Fibroblast of villous mesenchyme (primary cell): Measurements from ENCODE around the gene STAMBP. TPM values are rescaled to one million over a fixed set of nuclear protein-coding genes. Genes with fewer than 3 reads are reported as not detected.

Experiments
- DNase-seq: peaks from one replicate; pipeline ENCODE4 v3.0.0-alpha.2; 2010; ENCODE audit warnings: low read depth
- H3K4me3 ChIP-seq: 2 replicates; pipeline ENCODE4 v1.5.1; 2011; ENCODE audit warnings: low read depth, mild to moderate bottlenecking, low read length
- total RNA-seq: library from RNA; depleted of rRNA; stranded (reverse); fragments of >200 nt; gene quantifications from 2 replicates; pipeline ENCODE4 v1.2.3, GENCODE V29; 2012
- TF ChIP-seq, protein P1 (sequence below): IDR thresholded peaks from 2 replicates; pipeline ENCODE4 v1.5.1; 2012; ENCODE audit warnings: low read depth, mild to moderate bottlenecking, low read length; ENCODE audit not compliant: insufficient read depth

The STAMBP gene
- total RNA-seq, 1 donor: 28.5 TPM

DNA sequence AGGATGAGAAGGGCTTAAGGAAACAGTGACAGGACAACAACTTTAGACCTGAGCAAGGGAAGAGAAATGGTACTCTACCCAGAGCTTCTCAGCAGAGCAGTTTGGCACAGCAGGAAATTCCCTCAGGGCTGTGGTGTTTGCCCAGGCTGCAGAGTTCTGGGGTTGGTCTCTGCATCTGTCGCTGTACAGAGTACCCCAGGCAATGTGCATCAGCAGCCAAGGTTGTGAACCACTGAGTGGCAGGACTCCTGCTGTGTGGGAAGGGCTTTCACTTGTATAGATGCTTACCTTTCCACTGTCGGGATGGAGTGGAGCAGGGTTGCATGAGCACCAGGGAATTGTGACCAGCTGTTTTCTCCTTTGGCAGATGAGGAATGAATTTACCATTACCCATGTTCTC lies 21.2 kb downstream of the STAMBP start:
- no peak for DNase-seq
- TF ChIP-seq, protein P1, sequence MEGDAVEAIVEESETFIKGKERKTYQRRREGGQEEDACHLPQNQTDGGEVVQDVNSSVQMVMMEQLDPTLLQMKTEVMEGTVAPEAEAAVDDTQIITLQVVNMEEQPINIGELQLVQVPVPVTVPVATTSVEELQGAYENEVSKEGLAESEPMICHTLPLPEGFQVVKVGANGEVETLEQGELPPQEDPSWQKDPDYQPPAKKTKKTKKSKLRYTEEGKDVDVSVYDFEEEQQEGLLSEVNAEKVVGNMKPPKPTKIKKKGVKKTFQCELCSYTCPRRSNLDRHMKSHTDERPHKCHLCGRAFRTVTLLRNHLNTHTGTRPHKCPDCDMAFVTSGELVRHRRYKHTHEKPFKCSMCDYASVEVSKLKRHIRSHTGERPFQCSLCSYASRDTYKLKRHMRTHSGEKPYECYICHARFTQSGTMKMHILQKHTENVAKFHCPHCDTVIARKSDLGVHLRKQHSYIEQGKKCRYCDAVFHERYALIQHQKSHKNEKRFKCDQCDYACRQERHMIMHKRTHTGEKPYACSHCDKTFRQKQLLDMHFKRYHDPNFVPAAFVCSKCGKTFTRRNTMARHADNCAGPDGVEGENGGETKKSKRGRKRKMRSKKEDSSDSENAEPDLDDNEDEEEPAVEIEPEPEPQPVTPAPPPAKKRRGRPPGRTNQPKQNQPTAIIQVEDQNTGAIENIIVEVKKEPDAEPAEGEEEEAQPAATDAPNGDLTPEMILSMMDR: no peak
- H3K4me3 ChIP-seq: no peak overlapping the region

DNA sequence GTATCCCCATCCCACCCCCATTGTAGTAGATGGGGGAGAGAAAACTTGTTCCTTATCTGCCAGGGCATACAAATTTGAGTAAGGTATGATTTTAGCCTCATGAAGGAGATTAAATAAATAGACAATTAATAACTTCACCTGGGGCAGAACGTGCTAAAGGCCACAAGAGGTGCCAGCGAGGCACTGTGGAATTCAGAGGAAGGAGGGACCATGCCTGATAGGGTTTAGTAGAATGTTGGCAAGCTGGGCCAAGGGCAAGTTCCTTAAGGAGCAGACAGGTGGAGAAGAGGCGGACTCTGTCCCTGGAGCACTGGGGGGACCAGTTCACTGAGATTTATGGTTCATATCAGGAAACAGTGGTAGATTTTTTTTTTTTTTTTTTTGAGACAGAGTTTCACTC lies 22.5 kb downstream of the STAMBP start:
- H3K4me3 ChIP-seq: no peak overlapping the region
- TF ChIP-seq, protein P1: peak; percentile 24
- no peak for DNase-seq

DNA sequence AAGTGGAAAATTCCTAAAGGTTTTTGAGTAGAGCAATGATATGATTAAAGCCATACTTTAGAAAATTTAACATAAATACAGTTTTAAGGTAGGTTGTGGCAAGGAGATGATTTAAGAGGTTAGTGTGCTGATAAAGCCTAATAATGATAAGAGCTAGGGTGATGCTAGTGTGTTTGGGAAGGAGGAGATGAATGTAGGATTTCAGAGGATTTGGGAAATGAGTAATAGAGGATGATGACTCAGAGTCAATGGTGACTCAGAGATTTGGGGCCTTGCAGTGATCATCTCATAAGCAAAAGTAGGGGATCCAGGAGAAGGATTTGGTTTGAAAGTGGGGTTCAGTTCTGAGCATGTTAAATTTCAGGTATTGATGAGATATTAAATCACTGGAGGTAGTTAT lies 23.3 kb downstream of the STAMBP start:
- H3K4me3 ChIP-seq: no peak overlapping the region
- TF ChIP-seq, protein P1: no peak
- peak; percentile 90 for DNase-seq

DNA sequence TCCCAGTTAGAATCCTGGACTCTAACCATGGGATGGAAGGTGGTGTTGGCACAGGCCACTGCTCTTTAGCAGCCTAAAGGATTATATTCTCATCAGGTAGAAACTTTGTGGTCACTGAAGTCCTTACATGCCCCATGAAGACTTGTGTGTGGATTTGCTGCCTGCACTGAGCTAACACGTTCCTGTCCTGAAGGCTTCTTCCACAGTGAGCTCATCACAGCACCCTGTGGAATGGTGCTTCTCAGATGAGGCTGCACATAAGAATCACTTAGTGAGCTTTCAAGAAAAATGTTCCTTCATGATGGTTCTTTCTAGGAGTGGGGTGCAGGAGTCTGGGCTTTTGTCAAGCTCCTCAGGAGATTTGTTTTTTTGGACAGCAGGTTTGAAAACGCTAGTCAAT lies 26.8 kb downstream of the STAMBP start:
- TF ChIP-seq, protein P1: no peak
- H3K4me3 ChIP-seq: no peak overlapping the region
- no peak for DNase-seq

DNA sequence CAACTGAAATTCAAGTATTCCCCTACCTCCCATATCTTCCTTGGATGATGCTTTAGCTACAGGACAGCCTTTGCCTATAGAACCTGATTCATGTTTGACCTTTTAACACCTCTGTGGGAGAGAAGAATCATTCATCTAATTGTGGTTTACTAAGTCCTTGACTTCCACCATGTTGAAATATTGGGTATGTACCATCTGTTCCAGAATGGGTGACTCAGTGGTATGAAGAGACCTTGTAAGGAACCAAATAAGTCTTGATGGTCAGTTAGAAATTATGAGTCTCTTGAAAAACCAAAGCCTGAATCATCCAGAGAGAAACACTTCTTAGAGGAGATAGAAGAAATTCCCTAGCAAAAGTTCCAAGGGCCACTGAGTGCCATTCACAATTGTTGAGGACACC lies 27.5 kb downstream of the STAMBP start:
- TF ChIP-seq, protein P1: no peak
- peak; percentile 56 for DNase-seq
- no peak overlapping the region for H3K4me3 ChIP-seq

DNA sequence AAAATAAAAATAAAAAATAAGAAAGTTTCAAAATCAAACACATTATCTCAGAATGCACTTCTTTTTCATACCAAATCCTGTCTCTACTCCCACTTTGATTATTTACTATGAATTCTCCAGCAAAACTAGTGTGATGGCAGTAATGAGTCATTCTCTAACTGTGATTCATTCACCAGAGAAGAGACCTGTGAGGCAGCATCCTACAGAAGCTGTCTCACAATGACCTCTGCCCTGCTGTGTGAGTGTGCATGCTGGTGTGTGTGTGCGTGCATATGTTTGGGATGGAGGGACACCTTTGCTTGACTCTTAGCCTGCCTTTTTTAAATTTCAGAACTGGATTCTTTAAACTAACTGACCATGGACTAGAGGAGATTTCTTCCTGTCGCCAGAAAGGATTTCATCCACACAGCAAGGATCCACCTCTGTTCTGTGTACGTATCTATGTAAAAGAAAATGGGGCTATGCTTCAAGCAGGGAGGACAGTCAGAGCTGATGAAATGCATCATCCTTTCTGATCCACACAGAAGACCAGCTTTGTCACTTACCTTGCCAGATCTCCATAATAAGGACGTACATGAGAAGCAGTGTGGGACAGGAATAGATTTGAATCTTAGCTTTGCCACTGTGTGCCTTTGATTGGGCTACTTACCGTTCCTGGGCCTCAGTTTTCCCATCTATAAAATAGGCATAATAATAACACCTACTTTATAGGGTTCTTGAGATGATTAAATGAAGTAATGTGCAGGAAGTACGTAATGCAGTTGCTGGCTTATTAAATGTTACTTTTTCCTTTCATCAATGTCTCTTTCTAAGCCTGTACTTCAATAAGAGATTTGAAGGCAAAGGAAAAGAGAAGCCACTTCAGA lies 31.2 kb downstream of the STAMBP start:
- no peak overlapping the region for H3K4me3 ChIP-seq
- peak; percentile 55 for DNase-seq
- TF ChIP-seq, protein P1: no peak
